Brain pericyte (primary cell): ENCODE measurements around the gene PLA2G12A.
"Not testable (repeated sequence)": the region's sequence is repeated elsewhere in the genome, so short reads cannot be mapped to it uniquely, and the experiment has no call there.

Experiments
- DNase-seq: peaks from one replicate; pipeline ENCODE4 v3.0.0-alpha.2; 2012; ENCODE audit warnings: low read depth, low spot score

The PLA2G12A gene

DNA sequence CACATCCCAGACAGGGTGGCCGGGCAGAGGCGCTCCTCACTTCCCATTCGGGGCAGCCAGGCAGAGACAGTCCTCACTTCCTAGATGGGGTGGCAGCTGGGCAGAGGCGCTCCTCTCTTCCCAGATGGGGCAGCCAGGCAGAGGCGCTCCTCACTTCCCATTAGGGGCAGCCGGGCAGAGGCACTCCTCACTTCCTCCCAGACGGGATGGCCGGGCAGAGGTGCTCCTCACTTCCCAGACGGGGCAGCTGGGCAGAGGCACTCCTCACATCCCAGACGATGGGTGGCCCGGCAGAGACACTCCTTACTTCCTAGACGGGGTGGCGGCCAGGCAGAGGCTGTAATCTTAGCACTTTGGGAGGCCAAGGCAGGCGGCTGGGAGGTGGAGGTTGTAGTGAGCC lies 50.9 kb downstream of the PLA2G12A start:
- DNase-seq = not testable (repeated sequence)

DNA sequence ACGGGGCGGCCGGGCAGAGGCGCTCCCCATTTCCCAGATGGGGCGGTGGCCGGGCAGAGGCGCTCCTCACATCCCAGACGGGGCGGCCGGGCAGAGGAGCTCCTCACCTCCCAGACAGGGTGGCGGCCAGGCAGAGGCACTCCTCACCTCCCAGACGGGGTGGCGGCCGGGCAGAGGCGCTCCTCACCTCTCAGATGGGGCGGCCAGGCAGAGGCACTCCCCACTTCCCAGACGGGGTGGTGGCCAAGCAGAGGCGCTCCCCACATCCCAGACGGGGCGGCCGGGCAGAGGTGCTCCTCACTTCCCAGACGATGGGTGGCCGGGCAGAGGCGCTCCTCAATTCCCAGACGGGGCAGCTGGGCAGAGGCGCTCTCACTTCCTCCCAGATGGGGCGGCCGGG lies 51.4 kb downstream of the PLA2G12A start:
- not testable (repeated sequence) for DNase-seq

DNA sequence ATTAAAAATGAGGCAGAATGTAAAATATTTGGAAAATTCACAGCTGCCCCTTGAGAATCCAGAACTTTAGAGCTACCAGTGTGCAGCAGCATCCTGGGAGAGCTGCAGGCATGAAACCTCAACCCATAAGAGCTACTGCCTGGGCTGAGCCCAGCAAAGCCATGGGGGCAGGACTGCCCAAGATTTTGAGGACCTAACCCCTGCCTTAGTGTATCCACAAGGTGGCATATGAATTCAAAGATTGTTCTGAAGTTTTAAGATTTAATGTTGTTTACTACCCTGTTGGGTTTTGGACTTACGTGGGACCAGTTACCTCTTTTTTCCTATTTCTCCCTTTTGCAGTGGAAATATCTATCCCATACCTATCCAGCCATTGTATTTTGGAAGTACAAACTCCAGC lies 53.0 kb downstream of the PLA2G12A start:
- no peak for DNase-seq

DNA sequence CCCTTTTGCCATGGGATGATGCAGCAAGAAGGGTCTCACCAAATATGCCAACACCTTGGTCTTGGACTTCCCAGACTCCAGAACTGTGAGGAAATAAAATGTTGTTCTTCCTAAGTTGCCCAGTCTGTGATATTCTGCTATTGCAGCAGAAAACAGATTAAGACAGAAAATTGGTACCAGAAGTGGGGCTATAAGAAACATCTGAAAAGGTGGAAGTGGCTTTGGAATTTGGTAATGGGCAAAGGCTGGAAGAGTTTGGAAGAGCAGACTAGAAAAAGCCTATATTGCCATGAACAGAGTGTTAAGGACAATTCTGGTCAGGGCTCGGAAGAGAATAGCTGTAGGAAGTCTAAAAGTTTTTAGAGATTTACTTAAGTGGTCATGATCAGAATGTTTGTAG lies 54.0 kb downstream of the PLA2G12A start:
- DNase-seq = no peak

DNA sequence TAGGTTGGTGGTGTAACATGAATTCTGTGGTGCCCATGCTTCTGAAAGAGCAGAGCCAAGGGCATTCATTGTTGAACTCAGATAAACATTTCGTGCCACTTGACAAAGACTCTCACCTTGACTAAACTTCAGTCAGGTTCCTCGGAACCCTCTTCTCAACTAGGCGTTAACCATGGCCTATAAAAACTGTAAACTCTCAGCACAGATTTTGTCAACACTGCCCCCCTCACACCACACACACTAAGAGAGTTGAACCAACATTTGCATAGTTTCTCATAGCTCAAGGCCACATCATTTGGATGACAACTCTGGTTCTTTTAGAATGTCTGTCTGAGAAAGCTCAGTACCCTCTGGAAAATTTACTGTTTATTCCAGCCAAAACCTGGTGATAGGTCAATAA lies 54.7 kb downstream of the PLA2G12A start:
- no peak for DNase-seq

DNA sequence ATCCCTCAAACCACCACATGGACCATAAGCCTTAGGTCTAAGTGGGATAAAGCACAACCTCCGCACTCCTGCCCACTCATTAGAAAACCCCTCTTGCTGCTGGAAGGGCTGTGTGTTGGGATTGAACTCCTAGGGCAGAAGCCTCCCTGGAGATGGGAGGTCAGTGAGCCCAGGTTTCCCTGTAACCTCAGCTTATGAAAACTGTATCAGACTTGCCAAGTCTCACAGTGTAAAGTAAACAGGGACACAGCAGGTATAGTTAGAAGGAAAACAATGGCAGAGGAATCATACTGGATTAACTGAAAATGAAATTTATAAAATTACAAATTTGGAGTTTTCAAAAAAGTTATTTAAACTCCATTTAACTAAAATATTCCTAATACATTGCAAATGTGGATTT lies 56.6 kb downstream of the PLA2G12A start:
- no peak for DNase-seq

DNA sequence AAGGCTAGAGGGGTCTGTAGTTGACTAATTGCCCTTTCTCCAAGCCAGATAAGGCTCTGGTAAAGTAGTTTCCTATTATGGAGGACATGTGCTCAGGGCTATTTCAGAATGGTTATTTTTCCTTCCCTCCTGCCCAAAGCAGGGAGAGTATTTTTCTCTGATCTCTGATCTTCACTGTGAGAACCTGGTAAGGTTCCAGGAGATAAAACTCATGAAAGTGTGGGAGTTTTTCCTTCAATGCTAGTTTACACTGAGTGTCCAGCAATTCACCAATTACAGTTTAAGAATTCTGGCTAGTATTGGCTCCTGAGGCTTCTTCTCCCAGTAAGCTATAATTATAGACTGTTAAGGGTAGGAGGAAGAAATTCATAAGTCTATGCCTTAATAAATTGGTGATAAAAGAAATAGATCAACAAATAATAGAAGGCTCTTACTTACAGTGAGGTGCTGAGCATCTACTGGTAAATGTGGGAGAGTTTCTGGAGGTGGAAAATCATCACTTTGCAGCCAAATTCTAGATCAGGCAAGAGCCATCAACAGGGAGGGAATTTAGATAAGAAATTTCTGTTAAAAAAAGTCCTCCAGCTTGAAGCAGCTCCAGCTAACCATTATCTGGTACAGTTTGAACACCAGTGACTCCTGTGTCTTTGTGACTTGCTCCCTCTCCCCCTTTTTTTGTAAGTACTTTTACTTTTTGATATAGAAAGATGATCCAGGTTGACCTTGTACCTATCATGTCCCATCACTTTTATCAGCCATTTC lies 57.5 kb downstream of the PLA2G12A start:
- no peak for DNase-seq

DNA sequence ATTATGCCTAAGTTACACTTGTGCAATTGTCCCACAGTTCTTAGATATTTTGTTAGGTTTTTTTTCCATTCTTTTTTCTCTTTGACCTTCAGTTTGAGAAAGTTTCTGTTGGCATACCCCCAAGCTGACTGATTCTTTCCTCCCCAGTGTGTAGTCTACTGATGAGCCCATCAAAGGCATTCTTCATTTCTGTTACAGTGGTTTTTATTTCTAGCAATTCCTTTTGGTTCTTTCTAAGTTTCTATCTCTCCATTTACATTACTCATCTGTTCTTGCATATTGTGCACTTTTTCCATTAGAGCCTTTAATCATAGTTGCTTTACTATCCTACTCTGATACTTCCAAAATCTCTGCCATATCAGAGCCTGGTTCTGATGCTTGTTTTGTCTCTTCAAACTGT lies 58.5 kb downstream of the PLA2G12A start:
- DNase-seq = no peak

DNA sequence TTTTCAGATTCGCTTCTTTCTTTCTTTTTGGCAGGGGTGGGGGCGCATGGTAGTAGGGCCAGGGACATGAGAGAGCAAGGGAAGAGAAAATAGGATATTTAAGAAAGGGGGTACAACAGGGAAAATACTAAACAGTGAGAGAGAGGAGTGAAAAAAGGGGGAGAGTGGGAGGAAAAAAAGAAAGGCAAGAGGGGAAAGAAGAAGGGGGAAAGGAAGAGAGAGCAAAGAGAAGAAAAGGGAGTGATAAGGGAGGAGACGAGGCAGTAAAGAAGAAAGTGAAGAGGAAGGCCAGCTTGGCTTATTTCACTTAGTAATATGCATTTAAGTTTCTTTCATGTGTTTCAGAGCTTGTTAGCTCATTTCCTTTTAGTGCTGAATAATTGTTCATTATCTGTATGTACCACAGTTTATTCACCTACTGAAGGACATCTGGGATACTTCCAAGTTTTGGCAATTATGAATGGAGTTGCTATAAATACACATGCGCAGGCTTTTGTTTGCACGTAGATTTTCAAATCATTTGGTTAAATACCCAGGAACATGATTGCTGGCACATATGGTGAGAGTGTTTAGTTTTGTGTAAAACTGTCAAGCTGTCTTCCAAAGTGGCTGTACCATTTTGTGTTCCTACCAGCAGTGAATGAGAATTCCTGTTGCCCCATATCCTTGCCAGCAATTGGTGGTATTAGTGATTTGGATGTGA lies 63.9 kb downstream of the PLA2G12A start:
- DNase-seq = no peak

DNA sequence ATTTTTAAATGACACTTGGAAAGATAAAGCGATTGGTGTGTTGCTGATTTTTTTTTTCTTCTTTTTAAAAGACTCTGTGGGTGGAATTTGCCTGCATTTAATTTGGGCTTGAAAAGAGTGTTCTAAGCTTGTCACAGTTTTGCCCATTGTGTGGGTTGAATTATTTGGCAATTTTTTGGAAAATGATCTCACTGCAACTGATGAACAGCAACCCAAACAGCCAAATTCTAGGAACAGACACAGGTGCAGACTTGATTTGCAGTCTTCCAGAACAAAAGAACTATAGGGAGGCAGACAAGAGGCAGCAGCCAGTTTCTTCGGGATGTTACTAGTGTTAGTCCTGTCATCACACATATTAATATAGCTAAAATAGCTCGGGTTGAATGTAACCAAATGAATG lies 67.1 kb downstream of the PLA2G12A start:
- no peak for DNase-seq

DNA sequence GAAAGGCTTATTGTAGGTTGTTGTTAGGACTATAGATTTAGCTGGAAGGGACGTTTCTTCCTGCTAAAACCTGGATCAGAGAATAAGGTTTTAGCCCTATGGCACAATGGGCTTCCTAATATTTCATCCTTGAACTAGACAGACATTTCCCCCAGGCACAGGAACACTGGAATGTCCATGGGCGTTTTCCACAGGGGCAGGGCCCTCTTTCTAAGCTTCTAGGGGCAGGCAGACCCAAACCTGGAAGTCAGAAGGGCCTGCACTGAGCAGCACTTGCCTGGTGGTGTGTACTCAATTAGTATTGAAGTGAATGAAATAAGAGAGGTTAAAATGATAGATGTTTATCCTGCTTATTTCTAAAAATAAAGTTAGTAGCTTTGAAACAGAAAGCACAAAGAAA lies 67.8 kb downstream of the PLA2G12A start:
- no peak for DNase-seq
